K562 (cell line): ENCODE measurements around the gene SPATA13. TPM values are rescaled to one million over a fixed set of nuclear protein-coding genes. Genes with fewer than 3 reads are reported as not detected.

ENCODE experiments used
- ATAC-seq: fragments of 200-7000 bp; cut with Tn5 transposase; 3 replicates; pipeline ENCODE4 v1.9.1; 2020; ENCODE audit warnings: moderate library complexity
- BruUV-seq: library from RNA; stranded (reverse); fragments of 400-500 nt; replicated peaks from 2 replicates; lab custom pipeline; 2021; lab: Mats Ljungman, UMichigan
- CTCF ChIA-PET: fragments of 300-600 bp; formaldehyde crosslinking; extraction: SDS; loops from one replicate; lab custom pipeline; 2021; ENCODE audit warnings: low intra/inter-chr PET ratio; lab: Yijun Ruan, JAX
- POLR2A ChIA-PET: fragments of 300-600, 350-650 bp; sonication (Branson Sonifier 250); formaldehyde crosslinking; extraction: SDS; loops from one replicate; lab custom pipeline; 2021; ENCODE audit warnings: antibody characterized with exemption, inconsistent platforms; lab: Yijun Ruan, JAX
- DNase-seq, 4 experiments: peaks; one replicate each; pipeline versions ENCODE4 v3.0.0 to v3.0.0-alpha.2; 2011 to 2018; ENCODE audit warnings: low spot score in 3 of 4, mixed read lengths in 3 of 4; ENCODE audit errors: extremely low read depth in 1 of 4
- FAIRE-seq: peaks from 2 replicates; lab custom pipeline; 2011; peaks lifted over from hg19 to GRCh38; lab: Jason Lieb, UNC
- H2AFZ ChIP-seq: 2 replicates; pipeline ENCODE4 v1.6.0; 2011; ENCODE audit warnings: low read depth, low read length, control low read depth, inconsistent platforms
- H3K27ac ChIP-seq: fragments of 200-600 bp; 3 replicates; pipeline ENCODE4 v1.8.0; 2011; ENCODE audit warnings: low read depth, mild to moderate bottlenecking, control low read depth, inconsistent platforms, low read length, moderate library complexity, mixed read lengths; ENCODE audit errors: extremely low read depth
- H3K27me3 ChIP-seq, 2 experiments: fragments of 300-600 bp in 1 of 2; 2 replicates in 1 of 2; 3 replicates in 1 of 2; pipeline versions ENCODE4 v1.6.0 to v1.8.0; 2011; ENCODE audit warnings: inconsistent platforms in 2 of 2, low read length in 2 of 2, mild to moderate bottlenecking in 1 of 2, mixed read lengths in 1 of 2, moderate library complexity in 1 of 2; ENCODE audit not compliant: control insufficient read depth in 2 of 2, insufficient read depth in 2 of 2
- H3K36me3 ChIP-seq: fragments of 300-600 bp; 3 replicates; pipeline ENCODE4 v1.8.0; 2011; ENCODE audit warnings: mild to moderate bottlenecking, low read length, inconsistent platforms; ENCODE audit not compliant: control insufficient read depth, insufficient read depth
- H3K4me1 ChIP-seq, 2 experiments: fragments of 200-600 bp in 1 of 2; replicated peaks in 1 of 2; 2 replicates in 1 of 2; 3 replicates in 1 of 2; pipeline versions ENCODE4 v1.5.1 to v1.8.0; 2011; ENCODE audit warnings: inconsistent platforms in 2 of 2, low read length in 2 of 2, mild to moderate bottlenecking in 1 of 2, mixed read lengths in 1 of 2, moderate library complexity in 1 of 2; ENCODE audit not compliant: control insufficient read depth in 2 of 2, insufficient read depth in 2 of 2
- H3K4me2 ChIP-seq: 2 replicates; pipeline ENCODE4 v1.6.1; 2011; ENCODE audit warnings: low read length, control low read depth, inconsistent platforms, mixed read lengths; ENCODE audit not compliant: insufficient read depth
- H3K4me3 ChIP-seq: fragments of 200-600 bp; sonication (generic), shearing (Covaris generic); 2 replicates; pipeline ENCODE4 v1.5.1; 2016; ENCODE audit warnings: control low read depth, inconsistent platforms
- H3K79me2 ChIP-seq: fragments of 200-600 bp; 3 replicates; pipeline ENCODE4 v1.8.0; 2011; ENCODE audit warnings: low read length, inconsistent platforms; ENCODE audit not compliant: control insufficient read depth, insufficient read depth
- H3K9ac ChIP-seq, 2 experiments: 2 replicates each; pipeline versions ENCODE4 v1.6.0 to v1.6.1; 2011; ENCODE audit warnings: low read depth in 2 of 2, low read length in 2 of 2, control low read depth in 1 of 2, inconsistent platforms in 1 of 2, mild to moderate bottlenecking in 1 of 2, mixed read lengths in 1 of 2; ENCODE audit not compliant: insufficient read depth in 1 of 2
- H3K9me1 ChIP-seq: one replicate; pipeline ENCODE4 v1.6.0; 2011; ENCODE audit warnings: inconsistent platforms, mild to moderate bottlenecking, low read length, moderate library complexity; ENCODE audit not compliant: control insufficient read depth, insufficient read depth
- H3K9me3 ChIP-seq: replicated peaks from 2 replicates; pipeline ENCODE4 v1.5.1; 2011; ENCODE audit warnings: low read depth, low read length, inconsistent platforms; ENCODE audit not compliant: control insufficient read depth, insufficient read depth
- H4K20me1 ChIP-seq: replicated peaks from 2 replicates; pipeline ENCODE4 v1.6.1; 2011; ENCODE audit warnings: low read length, inconsistent platforms, mixed read lengths; ENCODE audit not compliant: control insufficient read depth, insufficient read depth
- RHOXF2B ChIP-seq: fragments of 250-450 bp; sonication (Bioruptor Pico); conservative IDR thresholded peaks from 2 replicates; pipeline ENCODE4 v1.5.1; 2021
- SMARCC2 ChIP-seq: fragments of 450-650 bp; IDR thresholded peaks from 2 replicates; pipeline ENCODE4 v1.6.1; 2017; ENCODE audit warnings: antibody characterized with exemption, moderate library complexity, mild to moderate bottlenecking, low read depth
- SMARCE1 ChIP-seq: fragments of 450-650 bp; IDR thresholded peaks from 2 replicates; pipeline ENCODE4 v1.7.1; 2016; ENCODE audit warnings: mild to moderate bottlenecking
- SREBF2 ChIP-seq: sonication (generic); formaldehyde crosslinking; IDR thresholded peaks from 2 replicates; pipeline ENCODE4 v1.4.0; 2020; ENCODE audit warnings: mild to moderate bottlenecking, missing genetic modification reagents
- ZNF282 ChIP-seq: sonication (generic); formaldehyde crosslinking; IDR thresholded peaks from 2 replicates; pipeline ENCODE4 v1.8.1; 2023; ENCODE audit warnings: missing genetic modification reagents
- WGBS: fragments of 100-300 bp; shearing (Covaris generic); methylation state at CpG from one replicate; pipeline ENCODE4 v1.1.6; 2016; ENCODE audit warnings: low coverage, mixed read lengths; ENCODE audit not compliant: insufficient coverage; ENCODE audit errors: missing lambda C conversion rate; 5-methylcytosine and 5-hydroxymethylcytosine counted together
- in situ Hi-C: fragments of 300-500 bp; cut with MboI; formaldehyde crosslinking; loops from 4 replicates; pipeline ENCODE4 v1.15.0; 2018; ENCODE audit warnings: inconsistent platforms, mixed read lengths
- intact Hi-C: fragments of 100-400 bp; cut with micrococcal nuclease; formaldehyde crosslinking; loops from 2 replicates; pipeline ENCODE4 v1.14.2; 2022
- polyA plus RNA-seq, 8 experiments: library from polyadenylated mRNA; depleted of rRNA in 4 of 8; stranded (reverse) in 5 of 8; unstranded in 3 of 8; fragments of >200 nt; fragmentation: Nextera tagmentation in 2 of 8; fragmentation: Illumina TruSeq in 1 of 8; extraction: Ambion mirVana in 2 of 8; extraction: Trizol in 1 of 8; gene quantifications; 2 replicates each; pipeline versions ENCODE4 v1.2.1 to v1.2.3, GENCODE V29; 2011 to 2014; ENCODE audit warnings: inconsistent platforms in 1 of 8, missing spikeins in 1 of 8
- total RNA-seq, 7 experiments: library from RNA; depleted of rRNA in 6 of 7; stranded (reverse); fragments of >200 nt in 6 of 7; fragmentation: Illumina TruSeq in 2 of 7; extraction: Trizol in 2 of 7; gene quantifications; 2 replicates each; pipeline versions ENCODE4 v1.2.1 to v1.2.3, GENCODE V29; 2011 to 2021; ENCODE audit warnings: low replicate concordance in 1 of 7
- TF ChIP-seq, protein P1 (sequence below): IDR thresholded peaks from 2 replicates; pipeline ENCODE4 v1.6.1; 2012; ENCODE audit warnings: low read depth, low read length, improper control_type of control experiment, borderline replicate concordance

Gene SPATA13
- total and polyA plus RNA-seq, 9 of the 15 experiments (the other 6 are each of a cell fraction or from before 2014, with no cell fraction given) = 0.08 to 0.99 (median 0.21) TPM; not detected in 2

DNA sequence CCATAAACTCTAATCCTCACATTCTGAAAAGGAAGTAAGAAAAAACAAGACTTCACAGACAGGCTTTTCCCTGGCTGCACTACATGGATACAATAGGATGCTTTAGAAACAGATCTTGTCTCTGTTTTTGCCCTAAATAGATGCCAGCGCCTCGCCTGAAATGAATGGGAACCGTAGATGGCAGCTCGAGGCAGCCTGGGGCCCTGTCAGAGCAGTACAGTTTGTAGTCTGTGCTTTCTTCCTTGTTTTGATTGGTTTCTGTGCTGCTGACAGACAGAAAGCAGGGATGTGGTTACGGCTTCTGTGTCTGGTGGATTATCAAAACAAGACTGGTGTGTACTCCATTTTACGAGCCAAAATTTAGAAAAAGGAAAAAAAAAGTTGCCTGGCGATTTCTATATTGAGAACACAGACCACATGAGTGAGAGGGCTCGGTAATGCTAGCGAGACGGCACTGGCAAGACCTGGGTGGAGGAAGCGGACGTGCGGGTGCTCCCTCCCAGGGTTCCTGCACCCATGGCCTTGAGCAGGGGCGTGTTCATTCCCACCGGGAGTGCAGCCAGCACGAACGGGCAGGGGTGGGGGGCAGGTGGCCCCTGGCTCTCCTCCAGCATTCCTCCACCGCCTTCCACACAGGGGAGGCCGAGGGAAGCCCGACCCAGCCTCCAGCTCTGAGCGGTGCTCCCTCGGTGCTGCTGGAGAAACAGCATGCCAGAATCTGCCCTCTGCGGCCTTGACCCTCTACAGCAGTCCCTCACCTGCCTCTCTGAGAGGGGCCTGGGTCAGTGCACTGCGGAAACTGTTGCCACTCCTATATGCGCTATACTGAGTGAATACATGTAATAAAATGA, 111.3 kb downstream of the SPATA13 start (continued):
- TF ChIP-seq, protein P1, sequence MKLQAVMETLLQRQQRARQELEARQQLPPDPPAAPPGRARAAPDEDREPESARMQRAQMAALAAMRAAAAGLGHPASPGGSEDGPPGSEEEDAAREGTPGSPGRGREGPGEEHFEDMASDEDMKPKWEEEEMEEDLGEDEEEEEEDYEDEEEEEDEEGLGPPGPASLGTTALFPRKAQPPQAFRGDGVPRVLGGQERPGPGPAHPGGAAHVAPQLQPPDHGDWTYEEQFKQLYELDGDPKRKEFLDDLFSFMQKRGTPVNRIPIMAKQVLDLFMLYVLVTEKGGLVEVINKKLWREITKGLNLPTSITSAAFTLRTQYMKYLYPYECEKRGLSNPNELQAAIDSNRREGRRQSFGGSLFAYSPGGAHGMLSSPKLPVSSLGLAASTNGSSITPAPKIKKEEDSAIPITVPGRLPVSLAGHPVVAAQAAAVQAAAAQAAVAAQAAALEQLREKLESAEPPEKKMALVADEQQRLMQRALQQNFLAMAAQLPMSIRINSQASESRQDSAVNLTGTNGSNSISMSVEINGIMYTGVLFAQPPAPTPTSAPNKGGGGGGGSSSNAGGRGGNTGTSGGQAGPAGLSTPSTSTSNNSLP = no peak
- TF ChIP-seq RHOXF2B = no peak
- no peak for TF ChIP-seq SMARCE1

DNA sequence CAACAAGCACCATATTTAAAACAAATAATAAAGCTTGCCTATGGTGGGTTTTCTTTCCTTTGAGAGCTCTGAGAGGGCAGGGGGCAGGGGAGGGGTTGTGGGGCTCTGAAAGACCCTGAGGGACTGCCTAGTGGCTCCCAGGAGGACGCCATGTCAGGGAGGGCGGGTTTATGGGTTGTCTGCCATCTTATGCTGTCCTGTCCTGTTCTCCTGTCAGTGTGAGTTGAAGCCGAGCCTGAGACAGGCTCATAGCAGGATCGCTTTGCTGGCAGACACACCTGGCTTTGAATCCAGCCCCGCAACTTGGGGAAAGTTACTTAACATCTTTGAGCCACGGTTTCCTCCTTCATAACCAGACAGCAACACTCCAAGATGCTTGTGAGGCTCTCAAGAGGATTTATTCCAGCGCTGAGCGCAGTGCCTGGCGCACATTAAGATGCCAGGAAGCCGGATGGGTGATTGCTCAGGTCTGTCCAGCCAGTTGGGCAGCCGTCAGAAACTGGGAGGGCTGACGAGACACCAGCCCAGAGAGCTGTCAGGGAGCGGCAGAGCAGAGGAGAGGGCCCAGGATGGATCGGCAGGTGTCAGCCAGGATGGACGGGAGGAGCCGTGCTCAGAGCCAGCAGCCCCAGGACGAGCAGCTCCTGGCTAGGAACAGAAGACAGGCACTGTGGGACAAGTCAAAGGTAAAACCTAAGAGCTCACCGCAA, 112.1 kb downstream of the SPATA13 start:
- no peak overlapping the region for H3K9ac ChIP-seq
- no peaks in the 10 kb centered on the region for H3K9me3 ChIP-seq
- WGBS = 3% methylated on average over 7 of the region's 18 CpGs
- no peaks in the 10 kb centered on the region for H3K79me2 ChIP-seq
- no peak overlapping the region for H3K4me2 ChIP-seq
- TF ChIP-seq ZNF282 (CRISPR knock-in tag) = no peak
- no peak for TF ChIP-seq SREBF2
- TF ChIP-seq SMARCC2 = no peak
- FAIRE-seq (no peak), DNase-seq (no peak), ATAC-seq (no peak)
- peaks cover 2 to 7% of the 10 kb centered on the region in 2 experiments; a peak in 4 of 5 replicates for H3K27me3 ChIP-seq
- in situ Hi-C loops (no loop called here), intact Hi-C loops (no loop called here)
- ChIA-PET POLR2A (interaction anchor here (0.8 kb wide), 1 partner anchor 9 kb away, joined by 3 read pairs; no protein-coding TSS in a partner anchor), CTCF (no interaction called here)
- H3K27ac ChIP-seq = no peak overlapping the region
- H3K4me3 ChIP-seq = no peak overlapping the region
- no peak overlapping the region for H2AFZ ChIP-seq
- no TSS peak for BruUV-seq
- H4K20me1 ChIP-seq = no peaks in the 10 kb centered on the region
- H3K4me1 ChIP-seq = no peaks in the 10 kb centered on the region
- no peaks in the 10 kb centered on the region for H3K9me1 ChIP-seq
- H3K36me3 ChIP-seq = no peaks in the 10 kb centered on the region
